A549 (cell line): ENCODE measurements around the gene USP15. TPM values are rescaled to one million over a fixed set of nuclear protein-coding genes. Genes with fewer than 3 reads are reported as not detected.
"Not testable (repeated sequence)": the region's sequence is repeated elsewhere in the genome, so short reads cannot be mapped to it uniquely, and the experiment has no call there.

ENCODE experiments used
- ATAC-seq, 2 experiments: fragments of 200-7000 bp in 1 of 2; fragments of >200 bp in 1 of 2; cut with Nextera tagmentation in 1 of 2; cut with Tn5 transposase in 1 of 2; 3 replicates each; pipeline versions ENCODE4 v1.8.0 to v1.9.1; 2018 to 2020; ENCODE audit warnings: mild to moderate bottlenecking in 1 of 2, moderate library complexity in 1 of 2
- CTCF ChIA-PET: fragments of 300-600 bp; sonication (Branson Sonifier 250); formaldehyde crosslinking; extraction: SDS; loops from one replicate; lab custom pipeline; 2021; ENCODE audit warnings: antibody characterized with exemption, inconsistent platforms; lab: Yijun Ruan, JAX
- POLR2A ChIA-PET: fragments of 350-600 bp; formaldehyde crosslinking; extraction: SDS; loops from one replicate; lab custom pipeline; 2021; ENCODE audit warnings: antibody characterized with exemption, inconsistent platforms; lab: Yijun Ruan, JAX
- DNase-seq, 2 experiments: peaks; one replicate each; pipeline versions ENCODE4 v3.0.0 to v3.0.0-alpha.2; 2011 to 2016; ENCODE audit warnings: low read depth in 1 of 2, low spot score in 1 of 2
- FAIRE-seq: peaks from 2 replicates; lab custom pipeline; 2011; peaks lifted over from hg19 to GRCh38; lab: Jason Lieb, UNC
- H3K27ac ChIP-seq, 2 experiments: fragments of >200 bp; sonication (Bioruptor Twin); formaldehyde crosslinking; 3 replicates each; pipeline ENCODE4 v1.5.1; 2016 to 2017
- H3K4me1 ChIP-seq: fragments of >200 bp; sonication (Bioruptor Twin); formaldehyde crosslinking; 3 replicates; pipeline ENCODE4 v1.6.1; 2016
- H3K4me2 ChIP-seq: fragments of >200 bp; sonication (Bioruptor Twin); formaldehyde crosslinking; 3 replicates; pipeline ENCODE4 v1.6.1; 2016
- H3K4me3 ChIP-seq: fragments of >200 bp; sonication (Bioruptor Twin); formaldehyde crosslinking; 3 replicates; pipeline ENCODE4 v1.5.1; 2016
- H3K9me3 ChIP-seq: fragments of >200 bp; sonication (Bioruptor Twin); formaldehyde crosslinking; 3 replicates; pipeline ENCODE4 v1.6.1; 2016
- CBX2 ChIP-seq: fragments of 200-600 bp; sonication (generic); IDR thresholded peaks from 2 replicates; pipeline ENCODE4 v1.6.1; 2016; ENCODE audit warnings: low read depth, mild to moderate bottlenecking, borderline replicate concordance
- CBX8 ChIP-seq: fragments of 200-600 bp; sonication (generic); IDR thresholded peaks from 2 replicates; pipeline ENCODE4 v1.6.1; 2016
- CHD2 ChIP-seq: fragments of 150-350 bp; IDR thresholded peaks from 2 replicates; pipeline ENCODE4 v1.6.1; 2014; ENCODE audit warnings: low read length; ENCODE audit not compliant: partially characterized antibody
- CHD4 ChIP-seq: fragments of 200-600 bp; sonication (generic); IDR thresholded peaks from 2 replicates; pipeline ENCODE4 v1.6.1; 2016; ENCODE audit warnings: antibody characterized with exemption, mild to moderate bottlenecking, borderline replicate concordance
- ESRRA ChIP-seq: fragments of 150-350 bp; IDR thresholded peaks from 2 replicates; pipeline ENCODE4 v1.6.1; 2014; ENCODE audit warnings: mild to moderate bottlenecking, low read length, borderline replicate concordance
- FOSB ChIP-seq: fragments of 250-450 bp; sonication (Bioruptor Pico); IDR thresholded peaks from 2 replicates; pipeline ENCODE4 v1.5.0; 2020; ENCODE audit warnings: mild to moderate bottlenecking, moderate library complexity
- FOSL2 ChIP-seq, 2 experiments: fragments of 450-650 bp in 1 of 2; fragments of >200 bp in 1 of 2; sonication (Bioruptor Twin) in 1 of 2; formaldehyde crosslinking; IDR thresholded peaks; 2 replicates each; pipeline versions ENCODE4 v1.5.0 to v1.6.1; 2016 to 2020; ENCODE audit warnings: mild to moderate bottlenecking in 1 of 2, moderate library complexity in 1 of 2
- GATA3 ChIP-seq: IDR thresholded peaks from 2 replicates; pipeline ENCODE4 v1.6.1; 2012; ENCODE audit warnings: borderline replicate concordance
- KDM5A ChIP-seq: fragments of 200-600 bp; sonication (generic); IDR thresholded peaks from 2 replicates; pipeline ENCODE4 v1.6.1; 2016; ENCODE audit warnings: antibody characterized with exemption, mild to moderate bottlenecking
- MYC ChIP-seq: IDR thresholded peaks from 2 replicates; pipeline ENCODE4 v1.6.1; 2012; ENCODE audit warnings: mild to moderate bottlenecking, inconsistent platforms, low read length, improper control_type of control experiment, borderline replicate concordance
- NFE2L2 ChIP-seq: fragments of 150-350 bp; conservative IDR thresholded peaks from 2 replicates; pipeline ENCODE4 v1.6.1; 2014; ENCODE audit warnings: low read length
- POLR2AphosphoS2 ChIP-seq: conservative IDR thresholded peaks from 2 replicates; pipeline ENCODE4 v1.6.1; 2012; ENCODE audit warnings: low read length, improper control_type of control experiment, inconsistent platforms
- RAD21 ChIP-seq, 2 experiments: fragments of >200 bp in 1 of 2; sonication (Bioruptor Twin) in 1 of 2; formaldehyde crosslinking in 1 of 2; IDR thresholded peaks in 1 of 2; conservative IDR thresholded peaks in 1 of 2; 2 replicates in 1 of 2; 3 replicates in 1 of 2; pipeline ENCODE4 v1.6.1; 2012 to 2018; ENCODE audit warnings: inconsistent platforms in 1 of 2
- RCOR1 ChIP-seq: fragments of 150-350 bp; IDR thresholded peaks from 2 replicates; pipeline ENCODE4 v1.6.1; 2014; ENCODE audit warnings: antibody characterized with exemption, low read length, low read depth
- RFX5 ChIP-seq: fragments of 450-650 bp; IDR thresholded peaks from 2 replicates; pipeline ENCODE4 v1.7.1; 2014; ENCODE audit warnings: antibody characterized with exemption, mild to moderate bottlenecking, moderate library complexity
- TFCP2L1 ChIP-seq: fragments of 250-450 bp; sonication (Bioruptor Pico); IDR thresholded peaks from 2 replicates; pipeline ENCODE4 v1.5.0; 2021; ENCODE audit warnings: mild to moderate bottlenecking
- ZFP36 ChIP-seq: fragments of 450-650 bp; IDR thresholded peaks from 2 replicates; pipeline ENCODE4 v1.6.1; 2014; ENCODE audit warnings: borderline replicate concordance; ENCODE audit not compliant: partially characterized antibody
- ZNF302 ChIP-seq: fragments of 250-450 bp; sonication (Bioruptor Pico); IDR thresholded peaks from 2 replicates; pipeline ENCODE4 v1.9.0; 2021; ENCODE audit warnings: inconsistent platforms, mild to moderate bottlenecking, moderate library complexity
- ZSCAN20 ChIP-seq: fragments of 250-450 bp; sonication (Bioruptor Pico); IDR thresholded peaks from 2 replicates; pipeline ENCODE4 v1.8.0; 2022; ENCODE audit warnings: mild to moderate bottlenecking, moderate library complexity
- WGBS: methylation state at CpG from one replicate; pipeline ENCODE4 v1.1.6; 2017; ENCODE audit errors: missing lambda C conversion rate; 5-methylcytosine and 5-hydroxymethylcytosine counted together
- polyA plus RNA-seq, 4 experiments: library from polyadenylated mRNA; depleted of rRNA in 3 of 4; stranded (reverse); fragments of >200 nt; fragmentation: RNase III in 1 of 4; extraction: RNeasy Plus Mini Kit Qiagen cat#74134 plus additional on column Dnase treatment in 1 of 4; gene quantifications; 2 replicates in 3 of 4; 3 replicates in 1 of 4; pipeline ENCODE4 v1.2.3, GENCODE V29; 2011 to 2017
- TF ChIP-seq, protein P1 (sequence below): fragments of >200 bp; sonication (Bioruptor Twin); formaldehyde crosslinking; IDR thresholded peaks from 3 replicates; pipeline ENCODE4 v1.6.1; 2016
- TF ChIP-seq, protein P2 (sequence below): IDR thresholded peaks from 2 replicates; pipeline ENCODE4 v1.6.1; 2012
- TF ChIP-seq, protein P3 (sequence below): fragments of 250-450 bp; sonication (Bioruptor Pico); IDR thresholded peaks from 2 replicates; pipeline ENCODE4 v1.5.0; 2021; ENCODE audit warnings: mild to moderate bottlenecking, moderate library complexity, borderline replicate concordance
- TF ChIP-seq, protein P4 (sequence below): fragments of 450-650 bp; IDR thresholded peaks from 2 replicates; pipeline ENCODE4 v1.6.1; 2014; ENCODE audit warnings: antibody characterized with exemption
- TF ChIP-seq, protein P5 (sequence below): fragments of >200 bp; sonication (Bioruptor Twin); formaldehyde crosslinking; IDR thresholded peaks from 3 replicates; pipeline ENCODE4 v1.5.1; 2016

USP15 gene
- polyA plus RNA-seq, 2 of the 4 experiments (the other 2 are of a cell fraction): 30.4 to 67.6 TPM

DNA sequence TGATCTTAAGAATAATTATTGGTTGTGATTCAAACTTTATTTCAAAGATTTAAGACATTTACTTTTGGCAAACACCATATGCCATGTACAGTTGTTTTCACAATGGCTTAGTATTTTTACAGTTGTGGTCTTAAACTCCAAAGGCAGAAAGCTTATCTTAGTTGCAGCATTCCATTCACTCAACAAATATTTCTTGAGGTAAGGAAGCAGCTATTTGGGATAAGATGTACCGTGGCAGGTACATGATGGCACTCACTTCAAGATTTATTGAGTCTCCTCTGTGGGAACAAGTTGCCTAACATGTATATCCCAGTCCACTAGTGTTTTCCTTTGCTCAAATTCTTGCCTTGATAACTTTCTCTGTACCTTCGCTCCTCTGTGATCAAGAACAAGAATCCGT lies 198.4 kb downstream of the USP15 start:
- ChIA-PET POLR2A (interaction anchor here (1.5 kb wide), 1 partner anchor 8 kb away, joined by 6 read pairs; the partner anchor contains the start of gene MON2), CTCF (interaction anchor here (0.9 to 1.1 kb wide), 2 partner anchors 8 to 20 kb away, joined by 3 to 4 read pairs; partner anchors contain the start of gene MON2)
- DNase-seq: no peak

DNA sequence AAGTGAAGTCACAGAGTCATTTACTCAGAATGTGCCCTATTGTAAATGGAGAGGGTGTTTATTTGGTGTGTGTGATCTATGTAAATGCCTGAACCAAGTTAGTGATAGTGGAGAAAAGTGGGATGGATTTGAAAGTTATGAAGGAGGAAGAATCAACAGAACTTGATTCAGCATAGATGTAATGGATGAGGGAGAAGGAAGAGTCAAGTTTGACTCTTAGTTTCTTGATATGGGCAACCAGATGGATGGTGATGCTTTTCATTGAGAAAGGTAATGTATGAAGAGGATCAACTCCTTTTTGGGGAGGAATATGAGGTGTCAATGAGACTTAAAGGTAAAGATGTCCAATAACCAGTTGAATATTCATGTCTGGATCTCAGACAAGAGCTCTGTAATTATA lies 199.8 kb downstream of the USP15 start:
- no peak overlapping the region for H3K27ac ChIP-seq
- DNase-seq: no peak
- no peak for ATAC-seq
- POLR2A ChIA-PET: no interaction called here
- no peaks in the 10 kb centered on the region for H3K4me1 ChIP-seq
- FAIRE-seq: no peak
- CTCF ChIA-PET: interaction anchor here (1.3 kb wide), 1 partner anchor 25 kb away, joined by 3 read pairs; no protein-coding TSS in a partner anchor
- no peaks in the 10 kb centered on the region for H3K9me3 ChIP-seq
- no peak overlapping the region for H3K4me3 ChIP-seq
- no peak for TF ChIP-seq KDM5A
- TF ChIP-seq POLR2AphosphoS2: no peak
- no peak for TF ChIP-seq MYC
- no peak for TF ChIP-seq ESRRA
- TF ChIP-seq ZFP36: no peak
- no peak for TF ChIP-seq CBX2
- no peak for TF ChIP-seq ZNF302 (CRISPR knock-in tag)
- TF ChIP-seq, protein P1, sequence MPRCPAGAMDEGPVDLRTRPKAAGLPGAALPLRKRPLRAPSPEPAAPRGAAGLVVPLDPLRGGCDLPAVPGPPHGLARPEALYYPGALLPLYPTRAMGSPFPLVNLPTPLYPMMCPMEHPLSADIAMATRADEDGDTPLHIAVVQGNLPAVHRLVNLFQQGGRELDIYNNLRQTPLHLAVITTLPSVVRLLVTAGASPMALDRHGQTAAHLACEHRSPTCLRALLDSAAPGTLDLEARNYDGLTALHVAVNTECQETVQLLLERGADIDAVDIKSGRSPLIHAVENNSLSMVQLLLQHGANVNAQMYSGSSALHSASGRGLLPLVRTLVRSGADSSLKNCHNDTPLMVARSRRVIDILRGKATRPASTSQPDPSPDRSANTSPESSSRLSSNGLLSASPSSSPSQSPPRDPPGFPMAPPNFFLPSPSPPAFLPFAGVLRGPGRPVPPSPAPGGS: no peak
- TF ChIP-seq NFE2L2: no peak
- TF ChIP-seq, protein P2, sequence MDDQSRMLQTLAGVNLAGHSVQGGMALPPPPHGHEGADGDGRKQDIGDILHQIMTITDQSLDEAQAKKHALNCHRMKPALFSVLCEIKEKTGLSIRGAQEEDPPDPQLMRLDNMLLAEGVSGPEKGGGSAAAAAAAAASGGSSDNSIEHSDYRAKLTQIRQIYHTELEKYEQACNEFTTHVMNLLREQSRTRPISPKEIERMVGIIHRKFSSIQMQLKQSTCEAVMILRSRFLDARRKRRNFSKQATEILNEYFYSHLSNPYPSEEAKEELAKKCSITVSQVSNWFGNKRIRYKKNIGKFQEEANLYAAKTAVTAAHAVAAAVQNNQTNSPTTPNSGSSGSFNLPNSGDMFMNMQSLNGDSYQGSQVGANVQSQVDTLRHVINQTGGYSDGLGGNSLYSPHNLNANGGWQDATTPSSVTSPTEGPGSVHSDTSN: no peak
- TF ChIP-seq, all 56 proteins: peak for 0
- H3K4me2 ChIP-seq: no peak overlapping the region

More for the DNA sequence above, 198.4 kb downstream of the USP15 start:
- no peaks in the 10 kb centered on the region for H3K4me1 ChIP-seq
- TF ChIP-seq, protein P3, sequence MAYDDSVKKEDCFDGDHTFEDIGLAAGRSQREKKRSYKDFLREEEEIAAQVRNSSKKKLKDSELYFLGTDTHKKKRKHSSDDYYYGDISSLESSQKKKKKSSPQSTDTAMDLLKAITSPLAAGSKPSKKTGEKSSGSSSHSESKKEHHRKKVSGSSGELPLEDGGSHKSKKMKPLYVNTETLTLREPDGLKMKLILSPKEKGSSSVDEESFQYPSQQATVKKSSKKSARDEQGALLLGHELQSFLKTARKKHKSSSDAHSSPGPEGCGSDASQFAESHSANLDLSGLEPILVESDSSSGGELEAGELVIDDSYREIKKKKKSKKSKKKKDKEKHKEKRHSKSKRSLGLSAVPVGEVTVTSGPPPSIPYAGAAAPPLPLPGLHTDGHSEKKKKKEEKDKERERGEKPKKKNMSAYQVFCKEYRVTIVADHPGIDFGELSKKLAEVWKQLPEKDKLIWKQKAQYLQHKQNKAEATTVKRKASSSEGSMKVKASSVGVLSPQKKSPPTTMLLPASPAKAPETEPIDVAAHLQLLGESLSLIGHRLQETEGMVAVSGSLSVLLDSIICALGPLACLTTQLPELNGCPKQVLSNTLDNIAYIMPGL (CRISPR knock-in tag): no peak
- no peak for TF ChIP-seq FOSL2 (IDR thresholded peaks at IDR 0.05)
- no peak for TF ChIP-seq FOSL2 (CRISPR knock-in tag; IDR thresholded peaks at IDR 0.05)
- no peak for TF ChIP-seq FOSB (CRISPR knock-in tag)
- TF ChIP-seq RFX5: no peak
- TF ChIP-seq, protein P4, sequence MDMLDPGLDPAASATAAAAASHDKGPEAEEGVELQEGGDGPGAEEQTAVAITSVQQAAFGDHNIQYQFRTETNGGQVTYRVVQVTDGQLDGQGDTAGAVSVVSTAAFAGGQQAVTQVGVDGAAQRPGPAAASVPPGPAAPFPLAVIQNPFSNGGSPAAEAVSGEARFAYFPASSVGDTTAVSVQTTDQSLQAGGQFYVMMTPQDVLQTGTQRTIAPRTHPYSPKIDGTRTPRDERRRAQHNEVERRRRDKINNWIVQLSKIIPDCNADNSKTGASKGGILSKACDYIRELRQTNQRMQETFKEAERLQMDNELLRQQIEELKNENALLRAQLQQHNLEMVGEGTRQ: no peak
- no peak for TF ChIP-seq CHD2
- no peak for TF ChIP-seq TFCP2L1
- TF ChIP-seq, protein P5, sequence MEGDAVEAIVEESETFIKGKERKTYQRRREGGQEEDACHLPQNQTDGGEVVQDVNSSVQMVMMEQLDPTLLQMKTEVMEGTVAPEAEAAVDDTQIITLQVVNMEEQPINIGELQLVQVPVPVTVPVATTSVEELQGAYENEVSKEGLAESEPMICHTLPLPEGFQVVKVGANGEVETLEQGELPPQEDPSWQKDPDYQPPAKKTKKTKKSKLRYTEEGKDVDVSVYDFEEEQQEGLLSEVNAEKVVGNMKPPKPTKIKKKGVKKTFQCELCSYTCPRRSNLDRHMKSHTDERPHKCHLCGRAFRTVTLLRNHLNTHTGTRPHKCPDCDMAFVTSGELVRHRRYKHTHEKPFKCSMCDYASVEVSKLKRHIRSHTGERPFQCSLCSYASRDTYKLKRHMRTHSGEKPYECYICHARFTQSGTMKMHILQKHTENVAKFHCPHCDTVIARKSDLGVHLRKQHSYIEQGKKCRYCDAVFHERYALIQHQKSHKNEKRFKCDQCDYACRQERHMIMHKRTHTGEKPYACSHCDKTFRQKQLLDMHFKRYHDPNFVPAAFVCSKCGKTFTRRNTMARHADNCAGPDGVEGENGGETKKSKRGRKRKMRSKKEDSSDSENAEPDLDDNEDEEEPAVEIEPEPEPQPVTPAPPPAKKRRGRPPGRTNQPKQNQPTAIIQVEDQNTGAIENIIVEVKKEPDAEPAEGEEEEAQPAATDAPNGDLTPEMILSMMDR: no peak
- TF ChIP-seq ZFP36: no peak
- no peak for TF ChIP-seq GATA3
- TF ChIP-seq RCOR1: no peak
- no peak for TF ChIP-seq ZSCAN20 (CRISPR knock-in tag)
- no peak for TF ChIP-seq CHD4
- no peak for TF ChIP-seq RAD21 (conservative IDR thresholded peaks at IDR 0.05 in 1 of 2, IDR thresholded peaks at IDR 0.05 in 1 of 2)
- TF ChIP-seq CBX8: no peak
- no peak overlapping the region for H3K4me2 ChIP-seq
- no peaks in the 10 kb centered on the region for H3K9me3 ChIP-seq
- FAIRE-seq (no peak), ATAC-seq (no peak)
- H3K27ac ChIP-seq: no peak overlapping the region
- WGBS: 77% methylated on average over 3 of the region's 3 CpGs
- H3K4me3 ChIP-seq: no peak overlapping the region

DNA sequence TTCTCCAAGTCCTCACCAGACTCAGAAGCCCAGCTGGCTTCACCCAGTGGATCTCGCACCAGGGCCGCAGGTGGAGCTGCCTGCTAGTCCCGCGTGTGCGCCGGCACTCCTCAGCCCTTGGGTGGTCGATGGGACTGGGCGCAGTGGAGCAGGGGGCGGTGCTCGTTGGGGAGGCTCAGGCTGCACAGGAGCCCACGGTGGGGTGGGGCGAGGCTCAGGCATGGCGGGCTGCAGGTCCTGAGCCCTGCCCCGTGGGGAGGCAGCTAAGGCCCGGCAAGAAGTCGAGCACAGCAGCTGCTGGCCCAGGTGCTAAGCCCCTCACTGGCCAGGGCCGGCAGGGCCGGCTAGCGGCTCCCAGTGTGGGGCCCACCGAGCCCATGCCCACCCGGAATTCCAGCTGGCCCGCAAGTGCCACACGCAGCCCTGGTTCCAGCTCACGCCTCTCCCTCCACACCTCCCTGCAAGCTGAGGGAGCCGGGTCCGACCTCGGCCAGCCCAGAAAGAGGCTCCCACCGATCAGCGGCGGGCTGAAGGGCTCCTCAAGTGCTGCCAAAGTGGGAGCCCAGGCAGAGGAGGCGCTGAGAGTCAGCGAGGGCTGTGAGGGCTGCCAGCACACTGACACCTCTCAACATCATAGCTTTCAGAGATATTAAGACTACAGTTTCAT lies 201.1 kb downstream of the USP15 start:
- ATAC-seq, H3K4me1 ChIP-seq, H3K27ac ChIP-seq, POLR2A ChIA-PET, H3K4me3 ChIP-seq, DNase-seq, H3K4me2 ChIP-seq, H3K9me3 ChIP-seq, FAIRE-seq: not testable (repeated sequence)
- CTCF ChIA-PET: interaction anchor here (0.5 to 1.3 kb wide), 4 partner anchors 14 to 352 kb away, joined by 3 to 4 read pairs (median 4); no protein-coding TSS in a partner anchor
- 71% methylated on average over 21 of the region's 32 CpGs for WGBS

DNA sequence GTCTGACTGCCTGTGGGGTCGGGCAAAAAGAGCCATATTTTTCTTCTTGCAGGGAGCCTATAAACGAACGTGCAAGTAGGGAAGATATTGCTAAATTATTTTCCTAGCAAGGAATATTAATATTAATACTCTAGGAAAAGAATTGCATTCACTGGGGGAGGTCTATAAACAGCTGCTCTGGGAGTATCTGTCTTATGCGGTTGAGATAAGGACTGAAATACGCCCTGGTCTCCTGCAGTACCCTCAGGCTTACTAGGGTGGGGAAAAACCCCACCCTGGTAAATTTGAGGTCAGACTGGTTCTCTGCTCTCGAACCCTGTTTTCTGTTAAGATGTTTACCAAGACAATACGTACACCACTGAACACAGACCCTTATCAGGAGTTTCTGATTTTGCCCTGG lies 203.0 kb downstream of the USP15 start:
- H3K4me3 ChIP-seq, H3K4me2 ChIP-seq, ATAC-seq, POLR2A ChIA-PET, H3K9me3 ChIP-seq, FAIRE-seq, CTCF ChIA-PET, H3K4me1 ChIP-seq, H3K27ac ChIP-seq, DNase-seq: not testable (repeated sequence)
- 38% methylated on average over 7 of the region's 7 CpGs for WGBS
